Left kidney (tissue), 8 donors: ENCODE results near the gene NBPF14. TPM values are rescaled to one million over a fixed set of nuclear protein-coding genes. Genes with fewer than 3 reads are reported as not detected.
A peak's percentile ranks its signal among the peaks of the same experiment; 100 is the strongest.
"Not testable (repeated sequence)": the region's sequence is repeated elsewhere in the genome, so short reads cannot be mapped to it uniquely, and the experiment has no call there.

Source experiments
- DNase-seq: peaks from one replicate; pipeline ENCODE4 v3.0.0-alpha.2; 2013
- long read RNA-seq, 8 donors: transcript quantifications; one replicate each; lab custom pipeline, GENCODE V29; 2026
- polyA plus RNA-seq: library from polyadenylated mRNA; unstranded; fragments of 120-200 nt; gene quantifications from one replicate; pipeline ENCODE4 v1.2.1, GENCODE V29; 2013; ENCODE audit not compliant: insufficient read length

The NBPF14 gene
- 42.4 TPM for polyA plus RNA-seq
- long read RNA-seq, donor 1, partial matches to known transcripts: 0 of 3 reads
- long read RNA-seq, donor 1, other reads (novel, unspliced or antisense): 0 of 3 reads
- long read RNA-seq, donor 2, partial matches to known transcripts: 5 of 15 reads
- long read RNA-seq, donor 2, other reads (novel, unspliced or antisense): 10 of 15 reads
- long read RNA-seq, donor 3: 0 reads
- long read RNA-seq, donor 4: 0 reads
- long read RNA-seq, donor 5, partial matches to known transcripts: 9 of 30 reads
- long read RNA-seq, donor 5, other reads (novel, unspliced or antisense): 20 of 30 reads
- long read RNA-seq, donor 6, partial matches to known transcripts: 0 of 3 reads
- long read RNA-seq, donor 6, other reads (novel, unspliced or antisense): 0 of 3 reads
- long read RNA-seq, donor 7, partial matches to known transcripts: 0 of 24 reads
- long read RNA-seq, donor 7, other reads (novel, unspliced or antisense): 21 of 24 reads
- long read RNA-seq, donor 8: 0 reads

- DNase-seq: not testable (repeated sequence)
These were observed at the start of gene NBPF14 for GRCh38 chr1:148595911-148596310. Gene NBPF14, minus strand, starts transcription at chr1:148596011. Its CDS starts 294 bp downstream, at chr1:148595717.

DNA sequence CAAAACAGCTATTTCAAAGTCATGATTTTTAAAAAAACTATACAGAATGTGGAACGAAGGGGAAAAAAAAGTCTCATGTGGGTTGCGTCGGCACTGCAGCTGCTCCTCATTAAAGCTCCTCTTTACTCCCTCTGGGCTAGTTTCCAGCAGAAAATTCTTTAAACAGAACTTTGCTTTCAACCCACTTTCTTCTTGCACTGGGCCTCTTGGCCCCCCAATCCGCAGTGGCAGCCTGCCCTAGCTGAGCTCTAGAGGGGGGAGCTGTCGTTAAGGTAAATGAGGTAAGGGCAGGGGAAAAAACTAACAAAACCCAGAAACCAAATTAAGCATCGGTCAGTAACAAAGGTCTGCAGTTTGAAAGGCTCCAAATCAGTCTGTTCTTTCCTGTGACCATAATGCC is 29.6 kb upstream of the NBPF14 start:
- not testable (repeated sequence) for DNase-seq

DNA sequence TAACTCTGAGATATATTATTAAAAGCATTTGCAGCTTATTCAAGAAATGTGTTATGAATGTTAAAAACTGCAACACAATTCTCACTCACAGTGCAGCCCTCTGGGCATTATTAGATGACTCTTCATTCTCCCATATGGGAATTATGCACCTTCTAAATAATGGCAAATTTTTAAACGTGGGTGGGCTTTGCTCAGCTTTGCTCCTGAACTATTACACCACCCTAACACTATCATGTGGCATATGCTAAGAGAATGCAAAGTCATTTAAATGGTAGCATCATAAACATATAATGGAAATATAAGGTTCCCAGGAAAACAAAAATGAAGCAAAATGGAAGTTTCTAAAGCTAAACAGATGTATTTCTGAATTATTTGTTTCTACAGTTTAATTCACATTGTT is 22.4 kb upstream of the NBPF14 start:
- not testable (repeated sequence) for DNase-seq

DNA sequence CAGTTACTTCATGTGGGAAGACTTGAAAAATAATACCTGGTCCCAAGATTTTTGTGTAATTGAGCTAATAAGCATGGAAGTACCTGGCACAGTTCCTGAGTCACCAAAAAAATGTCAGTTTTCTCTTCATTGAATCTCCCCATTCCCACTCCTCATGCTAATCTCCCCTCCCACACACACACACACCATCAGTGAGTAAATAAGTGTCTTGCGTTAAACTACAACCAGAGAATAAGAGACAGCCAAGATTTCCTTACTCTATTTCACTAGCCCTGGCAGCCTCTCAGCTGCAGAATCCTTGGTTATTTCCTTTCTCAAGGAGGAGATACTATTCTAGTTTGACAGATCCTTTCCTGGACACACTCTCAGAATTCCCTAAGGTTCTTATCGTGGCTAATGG is 9.5 kb upstream of the NBPF14 start:
- DNase-seq: peak; percentile 0

- not testable (repeated sequence) for DNase-seq
These were observed 451 bp downstream of the NBPF14 start for GRCh38 chr1:148595360-148595759.

DNA sequence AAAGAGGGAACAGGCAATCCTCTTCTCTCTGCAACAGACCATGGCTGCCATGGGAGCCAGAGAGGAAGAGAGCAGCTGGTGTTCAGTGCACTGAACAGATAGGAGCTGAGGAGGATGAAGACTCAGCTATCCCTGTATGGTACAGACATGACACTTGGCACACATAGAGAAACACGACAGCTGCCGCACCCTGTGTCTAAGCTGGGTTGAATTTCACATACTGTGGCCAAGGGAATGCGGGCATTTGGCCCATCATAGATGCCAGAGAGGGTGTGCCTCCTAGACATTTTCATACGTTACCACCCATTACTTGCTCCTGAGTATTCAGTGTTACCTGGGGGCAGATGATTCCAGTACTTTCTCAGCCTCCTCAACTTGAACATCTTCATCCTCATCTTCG is 4.7 kb downstream of the NBPF14 start:
- not testable (repeated sequence) for DNase-seq

DNA sequence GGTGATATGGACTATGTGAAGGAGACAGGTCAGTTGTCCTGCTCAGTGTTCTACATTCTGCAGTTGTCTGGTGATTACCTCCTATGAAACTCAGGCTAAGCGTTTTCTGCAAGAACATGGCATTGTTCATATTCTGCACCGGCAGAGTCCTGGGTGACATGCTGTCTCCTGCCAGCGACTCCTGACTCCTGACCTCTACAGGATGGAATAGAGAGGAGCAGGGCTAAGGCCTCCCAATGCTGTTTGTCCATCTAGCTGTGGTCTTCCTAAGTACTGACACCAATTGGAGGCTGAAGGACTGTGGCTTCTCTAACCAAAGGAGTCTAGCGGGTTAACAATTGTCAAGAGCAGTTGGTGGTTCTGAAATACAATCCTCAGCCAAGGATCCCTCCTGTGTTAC is 63.7 kb downstream of the NBPF14 start:
- DNase-seq: not testable (repeated sequence)

DNA sequence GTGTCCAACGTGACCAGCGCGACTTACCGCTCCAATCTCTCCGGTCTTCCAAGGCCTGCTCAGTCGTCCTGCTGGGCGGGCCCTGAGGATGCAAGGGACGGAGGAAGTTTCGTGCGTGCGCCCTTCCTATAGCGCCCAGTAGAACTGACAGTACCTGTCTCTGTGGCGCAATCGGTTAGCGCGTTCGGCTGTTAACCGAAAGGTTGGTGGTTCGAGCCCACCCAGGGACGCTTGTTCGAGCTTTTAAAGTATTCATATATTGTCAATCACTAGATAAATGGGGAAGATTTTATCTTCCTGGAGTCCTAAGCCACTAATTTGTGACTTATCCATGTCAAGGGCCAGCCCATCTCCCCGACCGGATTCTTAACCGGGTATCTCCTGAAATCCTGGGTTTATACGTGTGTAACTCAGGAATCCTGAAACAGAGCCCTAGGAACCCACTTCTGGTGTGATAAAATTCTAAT is 66.7 kb downstream of the NBPF14 start:
- DNase-seq: not testable (repeated sequence)

DNA sequence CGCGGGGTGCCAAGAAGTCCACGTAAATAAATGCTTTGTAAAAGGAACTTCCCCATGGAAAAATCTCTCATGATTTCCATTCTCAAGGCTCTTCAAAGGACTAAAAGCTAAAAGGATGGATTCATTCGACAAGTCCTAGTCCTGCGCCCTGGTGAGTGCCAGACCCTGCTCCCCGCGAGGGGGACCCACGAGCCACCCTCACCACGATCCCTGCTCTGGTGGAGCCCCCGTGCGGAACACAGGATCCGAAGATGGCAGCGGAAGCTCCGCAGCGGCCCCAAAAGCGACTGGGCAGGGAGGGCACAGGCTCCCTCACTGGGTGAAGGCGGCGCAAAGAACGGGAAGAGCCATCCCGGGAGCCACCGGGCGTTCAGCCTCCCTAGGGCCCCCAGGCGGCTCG is 67.2 kb downstream of the NBPF14 start:
- not testable (repeated sequence) for DNase-seq

DNA sequence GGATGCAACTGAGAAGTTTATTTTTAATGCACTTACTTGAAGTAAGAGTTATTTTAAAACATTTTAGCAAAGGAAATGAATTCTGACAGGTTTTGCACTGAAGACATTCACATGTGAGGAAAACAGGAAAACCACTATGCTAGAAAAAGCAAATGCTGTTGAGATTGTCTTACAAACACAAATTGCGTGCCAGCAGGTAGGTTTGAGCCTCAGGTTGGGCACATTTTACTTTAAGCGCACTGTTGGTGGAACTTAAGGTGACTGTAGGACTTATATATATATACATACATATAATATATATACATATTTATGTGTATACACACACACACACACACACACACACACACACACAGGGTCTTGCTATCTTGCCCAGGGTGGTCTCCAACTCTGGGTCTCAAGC is 69.2 kb downstream of the NBPF14 start:
- not testable (repeated sequence) for DNase-seq

DNA sequence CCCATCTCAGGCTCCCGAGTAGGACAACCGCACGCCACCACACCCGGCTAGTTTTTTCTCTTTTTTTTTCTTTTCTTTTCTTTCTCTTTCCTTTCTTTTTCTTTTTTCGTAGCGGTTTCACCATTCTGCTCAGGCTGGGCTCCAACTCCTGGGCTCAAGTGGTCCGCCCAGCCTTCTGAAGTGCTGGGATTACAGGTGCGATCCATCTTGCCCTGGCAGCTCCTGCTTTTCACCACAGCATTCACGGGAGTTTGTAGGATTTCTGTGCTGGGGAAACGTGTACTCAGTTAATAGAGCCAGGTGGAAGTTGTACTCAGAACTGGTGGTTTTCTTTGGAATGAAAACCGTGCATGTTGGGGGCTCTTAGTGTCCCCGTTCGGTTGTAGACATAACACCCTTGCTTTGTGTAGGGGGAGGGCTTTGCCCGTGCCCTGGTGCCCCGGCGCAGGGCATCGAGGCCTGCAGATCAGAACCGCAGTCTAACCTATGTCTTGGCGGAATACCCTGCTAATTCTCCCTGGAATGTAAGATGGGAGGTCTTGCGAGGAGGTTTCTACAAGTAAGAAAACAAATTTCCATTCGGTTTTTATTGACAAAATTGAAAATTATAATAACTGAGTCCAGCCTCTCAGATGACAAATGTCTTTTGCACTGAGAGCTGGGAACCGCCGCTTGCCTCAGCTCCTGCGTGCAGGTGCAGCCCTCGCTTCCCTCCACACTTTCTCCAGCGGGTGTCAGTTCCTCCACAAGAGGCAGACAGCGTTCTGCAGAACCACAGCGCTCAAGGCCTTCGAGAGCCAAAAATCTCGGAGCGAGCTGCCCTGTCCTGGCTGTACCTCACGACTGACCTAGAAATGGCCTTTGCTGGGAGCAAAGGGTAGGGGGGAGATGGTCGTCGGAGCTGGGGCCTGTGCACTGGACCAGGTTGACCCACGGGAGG is 72.3 kb downstream of the NBPF14 start:
- DNase-seq: not testable (repeated sequence)

GRCh38 chr1:148522561-148523204 is 73.1 kb downstream of the NBPF14 start:
- peak; percentile 94 for DNase-seq

- DNase-seq: peak; percentile 79
These were observed 73.7 kb downstream of the NBPF14 start for GRCh38 chr1:148522072-148522471.

DNA sequence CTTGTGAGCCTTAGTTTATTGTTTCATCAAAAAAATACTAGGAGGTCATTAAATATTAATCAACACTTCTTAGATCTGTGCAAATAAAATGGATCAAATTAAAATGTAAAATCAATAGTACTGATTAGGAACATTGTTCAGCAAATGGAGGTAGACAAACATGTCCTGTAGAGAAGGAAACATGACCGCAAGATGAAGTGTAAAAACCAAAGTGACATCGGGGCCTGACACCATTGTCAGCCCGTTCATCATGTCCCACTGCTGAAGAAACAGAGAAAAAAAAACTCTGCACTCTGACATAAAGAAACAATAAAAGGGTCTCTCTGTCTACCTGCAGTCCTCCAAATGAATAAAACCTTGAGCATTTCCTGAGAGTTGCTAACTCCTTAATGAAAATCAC is 81.5 kb downstream of the NBPF14 start:
- not testable (repeated sequence) for DNase-seq

GRCh38 chr1:148512571-148513184 is 83.1 kb downstream of the NBPF14 start:
- DNase-seq: not testable (repeated sequence)

DNA sequence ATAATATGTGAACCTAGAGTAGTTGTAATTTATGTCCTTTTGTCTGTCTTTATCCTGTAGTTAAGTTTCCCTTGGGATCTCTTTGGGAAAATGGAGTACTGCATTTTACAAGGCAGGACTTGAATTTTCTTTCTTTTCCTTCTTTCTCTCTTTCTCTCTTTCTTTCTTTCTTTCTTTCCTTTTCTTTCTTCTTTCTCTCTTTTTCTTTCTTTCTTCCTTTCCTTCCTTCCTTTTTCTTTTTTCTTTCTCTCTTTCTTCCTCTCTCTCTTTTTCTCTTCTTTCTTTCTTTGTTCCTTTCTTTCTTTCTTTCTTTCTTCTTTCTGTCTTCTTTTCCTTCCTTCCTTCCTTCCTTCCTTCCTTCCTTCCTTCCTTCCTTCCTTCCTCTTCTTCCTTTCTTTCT is 101.9 kb downstream of the NBPF14 start:
- DNase-seq: not testable (repeated sequence)

DNA sequence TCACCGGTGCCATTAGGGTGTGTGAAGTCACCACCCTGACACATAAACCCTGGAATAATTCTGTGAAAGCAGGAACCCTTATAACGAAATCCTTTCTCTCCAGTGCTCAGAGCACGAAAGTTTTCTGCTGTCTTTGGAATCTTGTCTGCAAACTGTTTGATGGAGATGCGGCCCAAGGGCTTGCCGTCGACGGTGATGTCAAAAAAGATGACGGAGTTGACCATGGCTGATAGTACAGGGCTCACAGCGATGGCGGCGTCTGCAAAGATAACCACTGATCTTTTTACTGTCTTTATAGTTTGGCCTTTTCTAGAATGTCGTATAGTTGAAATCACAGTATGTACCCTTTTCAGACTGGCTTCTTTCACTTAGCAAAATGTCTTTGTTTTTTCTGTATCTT is 112.8 kb downstream of the NBPF14 start, which contains the start of gene PPIAL4G:
PPIAL4G (minus strand) TSS at position 274 of the 400 bp plus-strand sequence; CDS start at position 224, 50 bp downstream.
- DNase-seq: not testable (repeated sequence)
